ENCODE results near the gene FLYWCH1. TPM values are rescaled to one million over a fixed set of nuclear protein-coding genes. Genes with fewer than 3 reads are reported as not detected.
A peak's percentile ranks its signal among the peaks of the same experiment; 100 is the strongest.

The FLYWCH1 gene, protein sequence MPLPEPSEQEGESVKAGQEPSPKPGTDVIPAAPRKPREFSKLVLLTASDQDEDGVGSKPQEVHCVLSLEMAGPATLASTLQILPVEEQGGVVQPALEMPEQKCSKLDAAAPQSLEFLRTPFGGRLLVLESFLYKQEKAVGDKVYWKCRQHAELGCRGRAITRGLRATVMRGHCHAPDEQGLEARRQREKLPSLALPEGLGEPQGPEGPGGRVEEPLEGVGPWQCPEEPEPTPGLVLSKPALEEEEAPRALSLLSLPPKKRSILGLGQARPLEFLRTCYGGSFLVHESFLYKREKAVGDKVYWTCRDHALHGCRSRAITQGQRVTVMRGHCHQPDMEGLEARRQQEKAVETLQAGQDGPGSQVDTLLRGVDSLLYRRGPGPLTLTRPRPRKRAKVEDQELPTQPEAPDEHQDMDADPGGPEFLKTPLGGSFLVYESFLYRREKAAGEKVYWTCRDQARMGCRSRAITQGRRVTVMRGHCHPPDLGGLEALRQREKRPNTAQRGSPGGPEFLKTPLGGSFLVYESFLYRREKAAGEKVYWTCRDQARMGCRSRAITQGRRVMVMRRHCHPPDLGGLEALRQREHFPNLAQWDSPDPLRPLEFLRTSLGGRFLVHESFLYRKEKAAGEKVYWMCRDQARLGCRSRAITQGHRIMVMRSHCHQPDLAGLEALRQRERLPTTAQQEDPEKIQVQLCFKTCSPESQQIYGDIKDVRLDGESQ
- total RNA-seq (11.4 TPM), polyA plus RNA-seq (38.0 TPM)

GRCh38 chr16:2911638-2912329 is at the start of gene FLYWCH1:
TSS of gene FLYWCH1 (plus strand) at chr16:2911931. CDS start at chr16:2929686, 17,755 bp downstream.
- Histone ChIP-seq H3K4me1 (ENCODE audit: insufficient read depth) (no peaks in the 10 kb centered on the region), H3K27ac (ENCODE audit: low read depth) (peak within 1 kb of the TSS; percentile 78), H3K4me3 (ENCODE audit: low read depth, low read length) (peak within 1 kb of the TSS; percentile 89), H3K36me3 (ENCODE audit: insufficient read depth) (no peaks in the 10 kb centered on the region)
- under 1% methylated on average over 84 of the region's 85 CpGs for WGBS
- DNase-seq (ENCODE audit: extremely low spot score), result peak; percentile 90

DNA sequence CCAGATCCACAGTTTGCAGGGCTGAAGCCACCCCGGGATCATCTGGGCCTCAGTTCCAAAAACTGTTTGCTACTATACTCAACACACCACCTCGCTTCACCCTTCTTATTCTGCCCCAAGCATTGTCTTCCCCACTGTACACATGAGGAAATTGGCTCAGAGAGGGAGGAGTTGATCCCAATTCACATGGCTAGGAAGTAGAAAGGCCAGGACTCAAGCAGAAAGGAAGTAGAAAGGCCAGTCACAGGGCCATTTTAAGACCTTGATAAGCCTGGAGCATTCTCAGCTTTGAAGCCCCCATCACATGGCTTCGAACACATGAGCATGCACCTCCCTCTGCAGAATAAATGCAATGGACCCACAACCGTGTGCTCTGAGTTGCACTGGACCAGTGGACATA is 46.1 kb upstream of the FLYWCH1 start:
- 60% methylated on average over 4 of the region's 4 CpGs for WGBS
- DNase-seq (ENCODE audit: extremely low spot score), result no peak
- Histone ChIP-seq H3K36me3 (ENCODE audit: insufficient read depth) (no peaks in the 10 kb centered on the region), H3K27ac (ENCODE audit: low read depth) (no peak overlapping the region), H3K4me3 (ENCODE audit: low read depth, low read length) (no peak overlapping the region), H3K4me1 (ENCODE audit: insufficient read depth) (no peaks in the 10 kb centered on the region)

DNA sequence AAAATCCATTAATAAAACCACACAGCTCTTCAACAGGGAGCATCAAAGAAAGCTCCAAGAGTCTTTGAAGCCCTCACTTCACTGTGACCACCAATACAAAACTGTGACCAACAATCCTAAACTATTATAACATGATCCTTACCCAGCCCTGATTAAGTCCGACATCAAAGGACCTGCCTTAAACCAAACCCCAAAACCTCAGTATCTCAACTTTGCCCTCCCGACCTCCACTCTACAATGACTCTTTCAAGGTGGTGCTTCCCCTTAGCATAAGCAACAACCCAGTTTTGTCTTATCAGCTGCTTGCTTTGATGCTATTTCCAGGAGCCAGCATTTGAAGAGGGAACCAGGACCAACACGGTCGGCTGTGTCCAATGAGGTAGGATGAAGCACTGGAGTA is 45.3 kb upstream of the FLYWCH1 start:
- H3K4me3 ChIP-seq (ENCODE audit: low read depth, low read length), result no peak overlapping the region
- no peak overlapping the region for H3K27ac ChIP-seq (ENCODE audit: low read depth)
- no peaks in the 10 kb centered on the region for H3K36me3 ChIP-seq (ENCODE audit: insufficient read depth)
- 76% methylated on average over 4 of the region's 4 CpGs for WGBS
- H3K4me1 ChIP-seq (ENCODE audit: insufficient read depth), result no peaks in the 10 kb centered on the region
- no peak for DNase-seq (ENCODE audit: extremely low spot score)

DNA sequence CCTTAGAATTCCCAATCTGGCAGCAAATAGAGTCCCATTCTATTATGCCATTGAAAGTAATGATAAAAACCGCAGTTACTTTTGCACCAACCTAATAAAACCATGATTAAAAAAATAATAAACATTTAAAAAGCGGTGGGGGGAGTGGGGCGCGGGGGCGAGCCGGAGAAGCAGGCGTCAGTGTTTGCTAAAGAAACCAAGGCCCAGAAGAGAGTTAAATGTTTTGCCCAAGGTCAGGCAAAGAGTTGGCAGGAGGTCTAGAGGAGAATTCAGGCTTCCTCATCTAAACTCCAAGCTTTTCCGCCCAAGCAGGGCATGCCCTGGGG is 44.1 kb upstream of the FLYWCH1 start:
- no peaks in the 10 kb centered on the region for H3K4me1 ChIP-seq (ENCODE audit: insufficient read depth)
- H3K36me3 ChIP-seq (ENCODE audit: insufficient read depth), result no peaks in the 10 kb centered on the region
- peak overlapping the region; percentile 88 for H3K27ac ChIP-seq (ENCODE audit: low read depth)
- 53% methylated on average over 8 of the region's 8 CpGs for WGBS
- no peak for DNase-seq (ENCODE audit: extremely low spot score)
- peak overlapping the region; percentile 39 for H3K4me3 ChIP-seq (ENCODE audit: low read depth, low read length)

- under 1% methylated on average over 45 of the region's 45 CpGs for WGBS
- Histone ChIP-seq H3K36me3 (ENCODE audit: insufficient read depth) (no peaks in the 10 kb centered on the region), H3K4me3 (ENCODE audit: low read depth, low read length) (peak overlapping the region; percentile 39), H3K4me1 (ENCODE audit: insufficient read depth) (no peaks in the 10 kb centered on the region), H3K27ac (ENCODE audit: low read depth) (peak overlapping the region; percentile 88)
- DNase-seq (ENCODE audit: extremely low spot score), result peak; percentile 80
Observed at GRCh38 chr16:2867987-2868789, 43.5 kb upstream of the FLYWCH1 start.

DNA sequence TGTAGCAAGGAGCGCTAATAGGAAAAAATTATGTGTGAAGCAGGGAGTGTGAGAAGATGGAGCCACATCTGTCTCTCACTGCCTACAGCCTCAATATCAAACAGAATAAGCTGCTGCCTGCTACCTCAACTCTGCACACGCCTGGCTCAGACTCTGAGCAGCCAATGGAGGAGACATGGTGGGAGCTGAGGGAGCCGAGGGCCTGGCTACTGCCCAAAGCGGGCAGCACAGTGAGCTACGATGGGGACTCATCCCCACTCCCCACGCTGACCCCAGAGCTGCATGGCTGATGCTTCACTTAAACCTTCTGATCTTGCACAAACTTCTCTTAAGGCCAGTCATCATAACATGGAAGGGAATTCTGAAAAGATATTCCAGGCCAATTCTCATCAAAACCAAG is 39.8 kb upstream of the FLYWCH1 start:
- no peaks in the 10 kb centered on the region for H3K4me1 ChIP-seq (ENCODE audit: insufficient read depth)
- H3K36me3 ChIP-seq (ENCODE audit: insufficient read depth), result no peaks in the 10 kb centered on the region
- no peak overlapping the region for H3K27ac ChIP-seq (ENCODE audit: low read depth)
- 74% methylated on average over 6 of the region's 6 CpGs for WGBS
- H3K4me3 ChIP-seq (ENCODE audit: low read depth, low read length), result no peak overlapping the region
- no peak for DNase-seq (ENCODE audit: extremely low spot score)

- no peak for DNase-seq (ENCODE audit: extremely low spot score)
- H3K4me1 ChIP-seq (ENCODE audit: insufficient read depth), result no peaks in the 10 kb centered on the region
- no peak overlapping the region for H3K27ac ChIP-seq (ENCODE audit: low read depth)
- H3K4me3 ChIP-seq (ENCODE audit: low read depth, low read length), result no peak overlapping the region
- WGBS, result 51% methylated on average over 21 of the region's 21 CpGs
- no peaks in the 10 kb centered on the region for H3K36me3 ChIP-seq (ENCODE audit: insufficient read depth)
Observed at GRCh38 chr16:2874032-2874911, 37.5 kb upstream of the FLYWCH1 start.

DNA sequence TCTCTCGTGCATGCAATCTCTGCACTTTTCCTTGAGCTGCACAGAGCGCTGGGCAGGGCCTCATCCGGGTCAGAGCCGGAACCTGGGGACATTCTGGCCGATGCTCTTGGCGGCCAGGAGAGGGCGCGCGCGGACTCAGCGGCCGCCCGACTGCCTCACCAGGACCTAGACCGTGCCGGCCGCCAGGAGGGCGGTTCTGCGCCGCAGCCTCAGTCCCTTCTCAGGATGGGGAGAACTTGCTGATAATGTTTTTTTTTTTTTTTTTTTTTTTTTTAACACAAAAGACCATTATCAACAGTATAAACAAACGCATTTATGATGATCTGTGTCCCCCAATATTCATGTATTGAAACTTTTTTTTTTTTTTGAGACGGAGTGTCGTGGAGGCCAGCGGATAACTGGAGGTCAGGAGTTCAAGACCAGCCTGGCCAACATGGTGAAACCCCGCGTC is 36.8 kb upstream of the FLYWCH1 start:
- DNase-seq (ENCODE audit: extremely low spot score), result no peak
- Histone ChIP-seq H3K4me1 (ENCODE audit: insufficient read depth) (no peaks in the 10 kb centered on the region), H3K4me3 (ENCODE audit: low read depth, low read length) (no peak overlapping the region), H3K27ac (ENCODE audit: low read depth) (no peak overlapping the region), H3K36me3 (ENCODE audit: insufficient read depth) (no peaks in the 10 kb centered on the region)
- WGBS, result 11% methylated on average over 25 of the region's 25 CpGs

GRCh38 chr16:2879854-2880508 is 31.8 kb upstream of the FLYWCH1 start:
- no peaks in the 10 kb centered on the region for H3K4me1 ChIP-seq (ENCODE audit: insufficient read depth)
- H3K27ac ChIP-seq (ENCODE audit: low read depth), result no peak overlapping the region
- 83% methylated on average over 6 of the region's 6 CpGs for WGBS
- H3K36me3 ChIP-seq (ENCODE audit: insufficient read depth), result no peaks in the 10 kb centered on the region
- H3K4me3 ChIP-seq (ENCODE audit: low read depth, low read length), result no peak overlapping the region
- no peak for DNase-seq (ENCODE audit: extremely low spot score)

- H3K36me3 ChIP-seq (ENCODE audit: insufficient read depth), result no peaks in the 10 kb centered on the region
- H3K4me1 ChIP-seq (ENCODE audit: insufficient read depth), result no peaks in the 10 kb centered on the region
- DNase-seq (ENCODE audit: extremely low spot score), result no peak
- peak overlapping the region; percentile 61 for H3K4me3 ChIP-seq (ENCODE audit: low read depth, low read length)
- 9% methylated on average over 52 of the region's 52 CpGs for whole genome bisulfite sequencing
- peak overlapping the region; percentile 93 for H3K27ac ChIP-seq (ENCODE audit: low read depth)
Observed at GRCh38 chr16:2881783-2882649, 29.7 kb upstream of the FLYWCH1 start.

DNA sequence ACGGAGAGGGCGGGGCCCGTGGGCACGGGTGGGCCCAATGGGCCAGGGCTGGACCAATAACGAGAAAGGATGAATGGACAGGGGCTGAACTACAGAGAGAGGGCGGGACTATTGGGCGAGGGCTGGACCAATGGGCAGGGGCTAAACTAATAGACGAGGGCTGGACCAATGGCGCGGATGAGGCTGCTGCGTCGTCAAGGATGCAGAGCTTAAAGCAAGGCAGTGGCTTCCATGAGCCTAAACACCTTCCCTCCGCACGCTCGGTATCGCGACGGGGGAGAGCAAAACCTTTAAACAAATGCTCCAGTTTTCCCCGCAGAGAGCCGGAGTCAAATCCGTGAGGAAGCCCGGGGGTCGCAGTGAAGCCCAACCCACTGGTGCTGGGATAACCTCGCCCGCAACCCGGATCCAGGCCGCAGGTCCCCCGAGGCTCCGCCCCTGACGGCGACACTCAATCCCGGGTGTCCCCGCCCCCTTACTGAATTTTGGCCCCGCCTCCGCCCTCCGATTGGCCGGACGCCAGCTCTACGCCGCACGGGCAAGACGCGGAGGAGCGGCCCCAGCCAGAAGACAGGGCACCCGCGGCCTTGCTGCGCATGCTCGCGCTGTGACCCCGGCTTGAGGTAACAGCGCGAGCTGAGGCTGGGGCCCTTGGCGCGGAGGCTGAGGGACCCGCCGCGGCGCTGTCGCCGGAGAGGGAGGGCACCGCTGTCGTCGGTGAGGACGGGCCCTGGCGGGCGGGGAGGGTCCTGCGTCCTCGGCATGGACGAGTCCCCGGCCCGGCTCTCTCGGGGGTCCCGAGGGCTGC is 28.9 kb upstream of the FLYWCH1 start, which contains the start of gene FLYWCH2:
TSS of gene FLYWCH2 (plus strand) at position 566 of the 808 bp plus-strand sequence. CDS start 13,235 bp downstream, outside the sequence.
- under 1% methylated on average over 73 of the region's 73 CpGs for WGBS
- Histone ChIP-seq H3K4me3 (ENCODE audit: low read depth, low read length) (peak within 1 kb of the TSS; percentile 80), H3K36me3 (ENCODE audit: insufficient read depth) (no peaks in the 10 kb centered on the region), H3K4me1 (ENCODE audit: insufficient read depth) (no peaks in the 10 kb centered on the region), H3K27ac (ENCODE audit: low read depth) (peak within 1 kb of the TSS; percentile 96)
- peak; percentile 98 for DNase-seq (ENCODE audit: extremely low spot score)
